Measurements from ENCODE around the gene FOXJ2. TPM values are rescaled to one million over a fixed set of nuclear protein-coding genes. Genes with fewer than 3 reads are reported as not detected.
"Not testable (repeated sequence)": the region's sequence is repeated elsewhere in the genome, so short reads cannot be mapped to it uniquely, and the experiment has no call there.

Gene FOXJ2
- total and polyA plus RNA-seq, 2 of the 4 experiments (the other 2 are of a cell fraction): 3.0 to 8.4 TPM

DNA sequence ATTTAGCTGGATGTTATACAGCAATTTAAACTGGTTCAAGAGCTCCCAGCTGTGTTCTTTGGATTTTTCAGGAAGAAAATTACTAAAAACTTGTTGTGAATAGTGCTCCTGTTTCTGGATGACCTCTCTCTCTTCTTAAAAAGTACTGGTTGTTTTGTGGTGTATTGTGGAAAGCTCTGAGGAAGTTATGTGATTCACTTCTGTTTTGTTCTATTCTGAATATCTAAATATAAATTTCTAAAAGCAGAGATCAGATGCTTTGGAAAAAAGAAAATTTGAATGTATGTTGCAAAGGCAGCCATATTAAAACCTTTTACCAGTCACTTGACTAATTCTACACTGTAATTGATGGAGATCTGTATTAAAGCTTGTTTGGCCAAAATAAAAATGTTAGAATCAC, 37.1 kb downstream of the FOXJ2 start:
- H2BK120ac ChIP-seq (ENCODE audit: low read depth, low read length): no peak overlapping the region
- no peak overlapping the region for H2BK5ac ChIP-seq (ENCODE audit: low read depth, low read length, poor library complexity, severe bottlenecking)
- in situ Hi-C loops (cut with MboI; ENCODE audit: low sequenced_read_pairs) (no loop called here), dilution Hi-C loops (cut with HindIII; ENCODE audit: low sequenced_read_pairs, unreplicated experiment) (no loop called here), intact Hi-C loops (cut with micrococcal nuclease) (no loop called here)
- no peak overlapping the region for H2AK9ac ChIP-seq (replicated peaks; ENCODE audit: low read depth, low read length, poor library complexity)
- H3K18ac ChIP-seq (ENCODE audit: low read depth, low read length): no peak overlapping the region
- H3K27me3 ChIP-seq (ENCODE audit: control insufficient read depth, insufficient read depth, low read length): no peaks in the 10 kb centered on the region
- peaks cover 2% of the 10 kb centered on the region; the same call in 1 of the 2 replicates for H3K4me1 ChIP-seq (ENCODE audit: control insufficient read depth, insufficient read depth, low read length)
- H2BK20ac ChIP-seq (ENCODE audit: low read depth, low read length): no peak overlapping the region
- H3K4ac ChIP-seq (ENCODE audit: low read depth, low read length): no peak overlapping the region
- no peak overlapping the region for H4K91ac ChIP-seq (ENCODE audit: insufficient read depth, low read depth, low read length)
- H4K20me1 ChIP-seq (ENCODE audit: insufficient read depth, low read length): no peaks in the 10 kb centered on the region
- H3K36me3 ChIP-seq (ENCODE audit: control insufficient read depth, insufficient read depth, low read length): no peaks in the 10 kb centered on the region
- H3K56ac ChIP-seq (ENCODE audit: extremely low read depth, insufficient read depth, low read length): no peak overlapping the region
- H2AFZ ChIP-seq (replicated peaks; ENCODE audit: low read length, poor library complexity): no peak overlapping the region
- H3K9me1 ChIP-seq (ENCODE audit: insufficient read depth, low read length): no peaks in the 10 kb centered on the region; the same call in 1 of the 2 replicates
- no peak overlapping the region for H3K9ac ChIP-seq (ENCODE audit: low read depth, low read length)
- no peak overlapping the region for H3K4me2 ChIP-seq (ENCODE audit: low read depth, low read length)
- no peaks in the 10 kb centered on the region for H3K9me3 ChIP-seq (ENCODE audit: control insufficient read depth, insufficient read depth, low read length)
- H3K79me1 ChIP-seq (ENCODE audit: low read depth in 1 of 2, low read length in 2 of 2): no peaks in the 10 kb centered on the region
- no peak for DNase-seq
- TF ChIP-seq CEBPB (IDR thresholded peaks at IDR 0.05; ENCODE audit: low read depth, low read length) (no peak), MXI1 (IDR thresholded peaks at IDR 0.05; ENCODE audit: borderline replicate concordance, low read depth, low read length) (no peak)
- no peak overlapping the region for H3K14ac ChIP-seq (replicated peaks; ENCODE audit: low read depth, low read length)
- no peak overlapping the region for H3K4me3 ChIP-seq (ENCODE audit: insufficient read depth, low read depth, low read length)
- no peak overlapping the region for H3K23ac ChIP-seq (ENCODE audit: low read depth, low read length)
- ChIA-PET POLR2A (ENCODE audit: unreplicated experiment) (no interaction called here), CTCF (interaction anchor here (1.0 to 2.1 kb wide), 2 partner anchors 9 to 24 kb away, joined by 4 to 7 read pairs; no protein-coding TSS in a partner anchor)
- no peak overlapping the region for H2AK5ac ChIP-seq (ENCODE audit: low read depth, low read length)
- no peak overlapping the region for H3K27ac ChIP-seq (ENCODE audit: insufficient read depth, low read length)
- H4K5ac ChIP-seq (ENCODE audit: low read depth, low read length): no peak overlapping the region
- no peak overlapping the region for H4K8ac ChIP-seq (ENCODE audit: low read depth in 2 of 2, low read length in 2 of 2)
- no TSS peak for BruUV-seq (replicated peaks)
- no peak for ATAC-seq (ENCODE audit: low read depth)
- H2BK15ac ChIP-seq (ENCODE audit: low read depth, low read length): no peak overlapping the region

- H3K18ac ChIP-seq (ENCODE audit: low read depth, low read length); H4K8ac ChIP-seq (ENCODE audit: low read depth in 2 of 2, low read length in 2 of 2); H3K36me3 ChIP-seq (ENCODE audit: control insufficient read depth, insufficient read depth, low read length); H3K4me3 ChIP-seq (ENCODE audit: insufficient read depth, low read depth, low read length); H2AK5ac ChIP-seq (ENCODE audit: low read depth, low read length); H2BK20ac ChIP-seq (ENCODE audit: low read depth, low read length); H3K9me3 ChIP-seq (ENCODE audit: control insufficient read depth, insufficient read depth, low read length); BruUV-seq (replicated peaks); H4K91ac ChIP-seq (ENCODE audit: insufficient read depth, low read depth, low read length); in situ Hi-C loops (cut with MboI; ENCODE audit: low sequenced_read_pairs); H3K4me1 ChIP-seq (ENCODE audit: control insufficient read depth, insufficient read depth, low read length); H3K9me1 ChIP-seq (ENCODE audit: insufficient read depth, low read length); CTCF ChIA-PET; H3K14ac ChIP-seq (replicated peaks; ENCODE audit: low read depth, low read length); H2BK120ac ChIP-seq (ENCODE audit: low read depth, low read length); H3K56ac ChIP-seq (ENCODE audit: extremely low read depth, insufficient read depth, low read length); H3K23ac ChIP-seq (ENCODE audit: low read depth, low read length); dilution Hi-C loops (cut with HindIII; ENCODE audit: low sequenced_read_pairs, unreplicated experiment); H2BK15ac ChIP-seq (ENCODE audit: low read depth, low read length); H3K27me3 ChIP-seq (ENCODE audit: control insufficient read depth, insufficient read depth, low read length); H2AFZ ChIP-seq (replicated peaks; ENCODE audit: low read length, poor library complexity); H2AK9ac ChIP-seq (replicated peaks; ENCODE audit: low read depth, low read length, poor library complexity); H2BK5ac ChIP-seq (ENCODE audit: low read depth, low read length, poor library complexity, severe bottlenecking); H3K9ac ChIP-seq (ENCODE audit: low read depth, low read length); H4K20me1 ChIP-seq (ENCODE audit: insufficient read depth, low read length); H3K27ac ChIP-seq (ENCODE audit: insufficient read depth, low read length); POLR2A ChIA-PET (ENCODE audit: unreplicated experiment); H4K5ac ChIP-seq (ENCODE audit: low read depth, low read length); DNase-seq; H3K79me1 ChIP-seq (ENCODE audit: low read depth in 1 of 2, low read length in 2 of 2); intact Hi-C loops (cut with micrococcal nuclease); ATAC-seq (ENCODE audit: low read depth); H3K4ac ChIP-seq (ENCODE audit: low read depth, low read length); H3K4me2 ChIP-seq (ENCODE audit: low read depth, low read length): not testable (repeated sequence)
- no CpG with 5 or more reads among the region's 3 CpGs for WGBS, 2 experiments (ENCODE audit: extremely low coverage in 2 of 2, insufficient read length in 1 of 2)
Measured at GRCh38 chr12:8071820-8072219, 39.3 kb downstream of the FOXJ2 start.

All from IMR-90 (cell line).